ENCODE results near the gene PRPF31.

PRPF31 gene

GRCh38 chr19:54114340-54115108, 1.0 kb upstream of the PRPF31 start:
- peak overlapping the region; percentile 85 for H3K27ac ChIP-seq
- no peak for TF ChIP-seq CTCF (conservative IDR thresholded peaks at IDR 0.05)

GRCh38 chr19:54121259-54121658, 5.7 kb downstream of the PRPF31 start:
- TF ChIP-seq CTCF (conservative IDR thresholded peaks at IDR 0.05) = no peak
- H3K27ac ChIP-seq = no peak overlapping the region

- no peak for TF ChIP-seq CTCF (conservative IDR thresholded peaks at IDR 0.05)
- no peak overlapping the region for H3K27ac ChIP-seq
Measured at GRCh38 chr19:54123682-54124081, 8.1 kb downstream of the PRPF31 start.

DNA sequence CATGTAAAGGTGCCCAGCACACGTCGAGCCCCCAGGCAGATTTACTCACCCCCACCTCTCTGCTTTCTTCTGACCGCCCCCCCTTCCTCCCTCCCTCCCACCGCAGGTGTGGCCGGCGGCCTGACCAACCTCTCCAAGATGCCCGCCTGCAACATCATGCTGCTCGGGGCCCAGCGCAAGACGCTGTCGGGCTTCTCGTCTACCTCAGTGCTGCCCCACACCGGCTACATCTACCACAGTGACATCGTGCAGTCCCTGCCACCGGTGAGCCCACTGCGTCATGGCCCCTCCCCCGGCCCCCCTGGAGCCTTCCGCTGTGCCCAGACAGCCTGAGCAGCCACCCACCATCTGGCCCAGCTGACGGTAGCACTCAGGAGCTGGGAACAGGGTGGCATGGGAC, 8.8 kb downstream of the PRPF31 start:
- no peak for TF ChIP-seq CTCF (conservative IDR thresholded peaks at IDR 0.05)
- H3K27ac ChIP-seq = no peak overlapping the region

GRCh38 chr19:54125713-54126112, 10.2 kb downstream of the PRPF31 start:
- H3K27ac ChIP-seq = no peak overlapping the region
- no peak for TF ChIP-seq CTCF (conservative IDR thresholded peaks at IDR 0.05)

DNA sequence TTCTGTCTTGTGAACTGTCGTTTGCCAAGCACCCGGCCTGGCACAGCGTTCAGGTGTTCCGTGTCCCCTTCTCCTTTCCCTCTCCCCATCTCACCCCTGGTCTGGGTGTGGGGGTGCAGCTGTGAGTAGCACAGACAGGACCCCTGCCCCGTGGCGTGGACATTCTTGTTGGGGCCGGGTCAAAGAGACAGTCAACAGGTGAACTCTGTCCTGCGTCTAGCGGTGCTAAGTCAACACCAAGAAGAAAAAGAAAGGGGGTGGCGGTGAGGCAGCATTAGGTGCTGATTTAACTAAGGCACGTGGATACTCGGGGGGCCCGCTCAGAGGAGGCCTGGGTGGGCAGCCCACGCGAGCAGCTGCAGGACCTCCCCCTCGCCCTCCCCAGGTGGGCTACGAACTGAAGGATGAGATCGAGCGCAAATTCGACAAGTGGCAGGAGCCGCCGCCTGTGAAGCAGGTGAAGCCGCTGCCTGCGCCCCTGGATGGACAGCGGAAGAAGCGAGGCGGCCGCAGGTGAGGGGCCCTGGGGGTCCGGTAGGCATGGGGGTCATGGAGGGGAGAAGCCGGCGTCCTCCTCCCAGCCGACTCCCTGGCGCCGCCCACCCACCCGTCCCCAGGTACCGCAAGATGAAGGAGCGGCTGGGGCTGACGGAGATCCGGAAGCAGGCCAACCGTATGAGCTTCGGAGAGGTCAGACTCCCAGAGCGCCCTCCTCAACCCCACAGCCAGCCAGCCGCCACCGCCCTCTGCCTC, 12.3 kb downstream of the PRPF31 start:
- no peak overlapping the region for H3K27ac ChIP-seq
- no peak for TF ChIP-seq CTCF (conservative IDR thresholded peaks at IDR 0.05)

- TF ChIP-seq CTCF (conservative IDR thresholded peaks at IDR 0.05) = no peak
- no peak overlapping the region for H3K27ac ChIP-seq
Measured at GRCh38 chr19:54128441-54128725, 12.8 kb downstream of the PRPF31 start.
